ENCODE data around the gene YWHAE.
"Not testable (repeated sequence)": the region's sequence is repeated elsewhere in the genome, so short reads cannot be mapped to it uniquely, and the experiment has no call there.

The YWHAE gene

DNA sequence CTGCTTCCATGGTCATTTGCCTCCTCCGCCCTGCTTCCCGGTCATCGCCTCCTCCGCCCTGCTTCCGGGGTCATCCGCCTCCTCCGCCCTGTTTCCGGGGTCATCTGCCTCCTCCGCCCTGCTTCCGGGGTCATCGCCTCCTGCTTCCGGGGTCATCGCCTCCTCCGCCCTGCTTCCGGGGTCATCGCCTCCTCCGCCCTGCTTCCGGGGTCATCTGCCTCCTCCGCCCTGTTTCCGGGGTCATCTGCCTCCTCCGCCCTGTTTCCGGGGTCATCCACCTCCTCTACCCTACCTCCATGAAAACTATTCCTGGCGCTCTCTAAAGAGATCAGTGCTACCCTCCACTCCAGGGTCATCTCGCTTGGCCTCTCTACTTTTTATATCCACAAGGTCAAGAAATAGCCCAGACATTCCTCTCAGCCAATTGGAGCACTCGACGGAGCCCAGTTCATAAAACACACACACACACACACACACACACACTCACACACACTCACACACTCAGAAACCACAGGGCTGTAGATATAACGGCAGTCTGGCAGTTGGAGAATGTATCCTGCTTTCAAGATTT, 75.7 kb downstream of the YWHAE start:
- no peak for DNase-seq

DNA sequence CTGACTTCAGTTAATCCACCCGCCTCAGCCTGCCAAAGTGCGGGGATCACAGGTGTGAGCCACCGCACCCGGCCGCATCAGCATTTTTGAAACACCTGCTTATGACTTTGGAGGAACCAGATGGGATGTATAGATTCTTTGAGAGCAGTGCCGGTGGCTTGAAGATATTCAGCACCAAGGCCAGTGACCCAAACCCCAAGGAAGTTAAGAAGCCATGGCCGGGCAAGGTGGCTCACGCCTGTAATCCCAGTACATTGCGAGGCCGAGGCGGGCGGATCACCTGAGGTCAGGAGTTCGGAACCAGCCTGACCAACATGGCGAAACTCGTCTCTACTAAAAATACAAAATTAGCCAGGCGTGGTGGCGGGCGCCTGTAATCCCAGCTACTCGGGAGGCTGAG, 76.7 kb downstream of the YWHAE start:
- no peak for DNase-seq

DNA sequence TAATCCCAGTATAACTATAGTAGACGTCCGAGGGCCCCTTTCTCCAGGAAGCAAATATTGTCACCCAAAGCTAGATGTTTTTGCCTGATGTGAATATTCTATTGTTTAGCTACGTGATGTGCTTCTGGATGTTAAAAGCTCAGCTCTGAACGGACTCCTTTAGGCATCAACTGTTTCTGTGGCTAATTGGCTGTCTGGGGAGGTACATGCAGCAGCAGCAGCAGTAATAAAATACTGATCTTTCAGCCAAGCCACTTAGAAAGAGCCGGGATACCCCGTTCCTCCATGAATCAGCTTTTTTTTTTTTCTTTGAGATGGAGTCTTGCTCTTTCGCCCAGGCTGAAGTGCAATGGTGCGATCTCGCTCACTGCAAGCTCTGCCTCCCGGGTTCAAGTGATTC, 77.5 kb downstream of the YWHAE start:
- DNase-seq = no peak

DNA sequence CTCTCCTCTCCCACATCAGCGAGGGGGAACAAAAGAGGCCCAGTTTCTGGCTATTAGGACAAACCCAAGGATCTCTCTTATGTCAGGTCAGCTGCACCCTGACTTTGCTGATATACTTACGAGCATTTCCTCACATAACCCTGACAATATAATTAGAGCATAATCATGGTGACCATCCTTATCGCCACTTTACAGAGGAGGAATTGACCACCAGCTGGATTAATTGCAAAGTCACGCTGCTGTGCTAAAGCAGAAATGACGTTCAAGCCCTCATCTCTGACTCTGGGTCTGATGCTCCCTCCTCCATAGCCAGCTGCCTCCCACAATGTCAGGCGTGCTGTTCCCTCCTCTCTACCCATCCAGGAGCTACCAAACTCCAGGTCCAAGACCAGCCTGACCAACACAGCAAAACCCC, 78.0 kb downstream of the YWHAE start:
- DNase-seq = no peak

DNA sequence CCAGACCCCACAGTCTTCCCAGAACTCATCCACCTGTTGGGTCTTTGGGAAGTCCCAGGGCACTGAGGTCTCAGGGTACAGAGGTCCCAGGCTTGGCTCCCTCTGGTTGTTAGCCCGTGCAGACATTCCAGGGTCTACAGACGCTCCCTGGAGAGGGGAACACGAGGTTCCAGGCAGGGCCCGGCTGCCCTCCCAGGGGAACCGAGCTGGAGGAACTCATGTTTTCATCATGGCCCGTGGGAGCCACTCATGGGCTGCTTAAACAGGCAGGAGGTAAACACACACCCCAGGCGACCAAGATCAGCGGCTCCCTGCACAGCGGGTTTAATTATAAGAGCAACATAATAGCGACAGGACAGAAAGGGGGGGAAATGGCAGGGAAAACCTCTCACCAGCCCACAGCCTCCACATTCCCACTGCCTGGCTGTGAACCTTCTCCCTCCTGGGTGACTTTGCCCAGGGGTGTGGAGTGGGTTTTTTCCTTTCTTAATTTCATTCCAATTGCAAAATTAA, 84.1 kb downstream of the YWHAE start:
- no peak for DNase-seq

DNA sequence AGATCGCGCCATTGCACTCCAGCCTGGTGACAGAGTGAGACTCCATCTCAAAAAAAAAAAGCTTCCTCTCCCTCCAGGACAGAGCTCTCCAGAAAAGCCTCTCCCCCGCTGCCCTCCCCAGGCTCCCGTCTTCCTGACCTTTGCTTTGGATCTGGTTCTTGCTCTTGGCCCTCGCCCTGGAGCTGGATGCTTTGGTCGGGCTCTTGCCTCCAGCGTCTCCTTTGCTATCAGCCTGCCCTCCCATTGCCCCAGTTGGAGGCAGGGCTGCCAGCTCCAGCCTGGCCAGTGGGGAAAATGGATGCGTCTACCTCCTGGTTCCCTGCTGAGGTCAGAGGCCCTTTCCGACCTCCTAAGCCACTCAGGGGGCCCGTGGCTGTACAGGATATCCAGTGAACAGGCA, 84.6 kb downstream of the YWHAE start:
- DNase-seq = no peak

DNA sequence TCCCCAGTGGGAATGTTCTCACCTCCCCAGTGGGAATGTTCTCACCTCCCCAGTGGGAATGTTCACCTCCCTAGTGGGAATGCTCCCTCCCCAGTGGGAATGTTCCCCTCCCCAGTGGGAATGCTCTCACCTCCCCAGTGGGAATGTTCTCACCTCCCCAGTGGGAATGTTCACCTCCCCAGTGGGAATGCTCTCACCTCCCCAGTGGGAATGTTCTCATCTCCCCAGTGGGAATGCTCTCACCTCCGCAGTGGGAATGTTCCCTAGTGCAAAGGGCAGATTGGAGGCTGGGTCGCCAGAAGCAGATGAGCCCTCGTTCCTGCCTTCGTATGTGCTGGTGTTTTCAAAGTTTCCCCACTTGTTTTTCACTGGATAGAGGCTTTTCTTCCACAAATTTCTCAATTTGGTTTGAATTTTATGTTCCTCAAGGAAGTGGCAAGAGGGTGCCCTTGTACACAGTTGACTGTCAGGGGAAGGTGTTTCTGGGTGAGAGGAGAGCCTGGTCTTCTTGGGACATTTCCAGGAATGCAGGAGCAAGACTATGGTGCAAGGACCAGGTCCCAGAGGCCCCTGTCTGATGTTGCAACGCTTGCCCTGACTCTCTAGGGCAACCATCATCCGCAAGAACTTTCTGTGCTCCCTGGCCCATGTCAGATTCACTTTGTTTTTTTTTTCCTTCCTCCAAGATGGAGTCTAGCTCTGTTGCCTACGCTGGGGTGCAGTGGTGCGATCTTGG, 86.6 kb downstream of the YWHAE start:
- DNase-seq = no peak

DNA sequence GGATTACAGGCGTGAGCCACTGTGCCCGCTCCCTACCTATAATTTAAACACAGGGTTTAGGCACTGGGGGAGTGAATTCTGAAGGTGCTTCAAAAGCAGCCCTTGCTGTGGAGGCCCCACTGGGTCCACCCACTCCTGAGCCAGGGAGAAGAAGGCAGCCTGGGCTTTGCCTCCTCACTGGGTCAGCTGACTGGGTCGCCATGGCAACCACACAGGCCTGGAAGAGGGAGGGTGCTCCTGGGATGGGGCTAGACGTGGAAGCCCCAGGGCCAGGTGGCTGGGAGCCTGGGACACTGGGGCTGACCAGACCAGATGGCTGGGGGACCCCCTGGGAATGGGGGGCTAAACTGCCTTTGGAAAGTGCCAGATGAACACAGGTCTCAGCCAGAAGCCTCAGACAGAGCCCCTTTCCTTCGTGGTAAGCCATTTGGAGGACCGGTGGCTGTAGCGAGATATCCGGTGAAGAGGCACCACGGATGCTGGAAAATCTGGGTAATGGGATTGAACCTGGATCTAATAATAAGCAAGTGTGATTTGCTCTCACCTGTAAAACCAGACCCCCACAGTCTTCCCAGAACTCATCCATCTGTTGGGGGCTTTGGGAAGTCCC, 87.7 kb downstream of the YWHAE start:
- no peak for DNase-seq

DNA sequence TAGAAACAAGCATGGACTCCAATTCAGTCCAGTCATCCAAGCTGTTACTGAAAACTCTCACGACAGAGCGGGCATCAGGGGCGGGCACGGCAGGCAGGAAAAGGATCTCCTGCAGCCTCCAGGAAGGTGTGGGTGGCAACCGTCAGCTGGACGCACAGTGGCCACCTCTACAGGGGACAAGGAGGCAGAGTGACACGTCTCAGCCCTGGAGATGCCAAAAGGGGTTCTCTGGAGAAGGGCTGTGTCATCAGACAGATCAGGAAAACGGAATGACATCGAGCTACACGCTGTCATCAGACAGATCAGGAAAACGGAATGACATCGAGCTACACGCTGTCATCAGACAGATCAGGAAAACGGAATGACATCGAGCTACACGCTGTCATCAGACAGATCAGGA, 92.2 kb downstream of the YWHAE start:
- DNase-seq = not testable (repeated sequence)

DNA sequence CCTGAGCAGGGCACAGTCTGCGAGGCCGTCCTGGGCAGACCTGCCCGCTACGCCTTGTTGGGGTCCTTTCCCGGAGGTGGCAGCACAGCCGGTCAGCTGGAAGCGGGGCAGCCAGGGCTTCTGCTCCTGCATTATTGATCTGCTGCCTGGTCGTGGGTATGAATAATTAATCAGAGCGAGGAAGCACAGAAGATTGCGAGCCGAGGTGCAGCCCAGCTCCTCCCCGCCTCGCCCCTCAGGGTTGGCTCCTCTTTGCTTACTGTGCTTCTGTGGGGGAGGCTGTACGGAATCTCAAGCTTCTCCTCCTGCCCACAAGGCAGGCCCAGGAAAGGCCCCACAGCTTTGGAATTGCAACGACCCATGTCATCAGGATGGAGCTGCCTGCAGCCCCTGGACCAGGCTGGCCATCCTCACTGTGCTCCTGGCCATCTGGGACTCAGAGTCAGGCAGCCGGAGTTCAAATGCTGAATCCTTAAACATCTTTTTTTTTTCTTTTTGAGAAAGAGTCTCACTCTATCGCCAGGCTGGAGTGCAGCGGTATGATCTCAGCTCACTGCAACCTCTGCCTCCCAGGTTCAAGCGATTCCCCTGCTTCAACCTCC, 95.0 kb downstream of the YWHAE start:
- no peak for DNase-seq

DNA sequence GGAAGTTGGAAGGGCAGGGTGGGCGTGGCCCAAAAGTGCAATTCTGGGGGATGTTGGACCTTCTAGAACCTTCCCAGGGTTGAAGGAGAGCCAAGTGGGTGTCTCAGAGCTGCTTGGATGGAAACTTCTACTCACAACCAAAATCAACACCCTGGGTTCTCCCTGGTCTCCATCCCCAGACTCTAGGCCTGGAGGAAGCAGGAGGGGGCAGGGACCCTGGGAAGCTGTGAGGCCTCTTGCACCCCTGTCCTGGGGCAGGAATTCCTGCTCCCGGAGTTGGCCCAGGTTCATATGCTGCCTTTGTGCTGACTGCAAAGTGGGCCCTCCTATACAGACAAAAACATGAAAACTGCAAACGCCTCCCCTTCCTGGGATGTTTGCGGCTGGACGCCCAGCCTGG, 95.5 kb downstream of the YWHAE start:
- DNase-seq = no peak

DNA sequence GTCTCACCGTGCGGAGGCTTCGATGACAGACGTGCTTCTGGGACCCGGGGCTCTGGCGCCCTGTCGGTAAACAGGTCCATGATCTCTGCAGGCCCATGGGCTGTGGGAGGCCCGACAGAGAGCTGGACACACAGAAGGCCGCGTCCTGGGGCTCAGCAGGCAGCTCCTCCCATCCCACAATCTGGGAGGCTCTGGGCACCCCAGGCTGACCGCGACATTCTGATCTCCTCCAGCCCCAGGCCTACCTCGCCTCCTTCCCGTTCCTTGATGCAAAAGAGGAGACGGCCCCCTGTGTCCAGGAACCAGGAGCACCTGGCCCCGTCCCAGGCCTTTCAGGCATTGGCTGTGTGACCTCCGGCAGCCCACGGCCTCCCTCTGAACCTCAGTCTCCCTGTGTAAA, 97.3 kb downstream of the YWHAE start:
- no peak for DNase-seq

DNA sequence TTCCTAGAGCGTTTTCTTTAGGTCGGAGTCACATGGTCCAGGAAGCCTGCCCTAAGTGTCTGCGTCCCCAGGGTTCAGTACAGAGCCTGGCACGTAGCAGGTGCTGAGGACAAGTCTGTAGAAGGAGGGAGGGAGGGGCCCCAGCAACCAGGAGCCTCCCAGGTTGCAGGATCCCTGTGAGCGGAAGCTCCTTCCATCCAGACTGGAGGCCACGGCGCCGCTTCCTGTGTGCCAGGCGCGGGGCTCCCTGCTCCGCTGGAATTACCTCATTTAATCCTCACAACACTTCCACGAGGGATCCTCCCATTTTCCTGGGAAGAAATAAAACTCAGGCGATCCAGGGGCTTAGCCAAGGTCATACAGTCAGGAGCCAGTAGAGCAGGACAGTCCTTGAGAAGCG, 98.5 kb downstream of the YWHAE start:
- DNase-seq = no peak

DNA sequence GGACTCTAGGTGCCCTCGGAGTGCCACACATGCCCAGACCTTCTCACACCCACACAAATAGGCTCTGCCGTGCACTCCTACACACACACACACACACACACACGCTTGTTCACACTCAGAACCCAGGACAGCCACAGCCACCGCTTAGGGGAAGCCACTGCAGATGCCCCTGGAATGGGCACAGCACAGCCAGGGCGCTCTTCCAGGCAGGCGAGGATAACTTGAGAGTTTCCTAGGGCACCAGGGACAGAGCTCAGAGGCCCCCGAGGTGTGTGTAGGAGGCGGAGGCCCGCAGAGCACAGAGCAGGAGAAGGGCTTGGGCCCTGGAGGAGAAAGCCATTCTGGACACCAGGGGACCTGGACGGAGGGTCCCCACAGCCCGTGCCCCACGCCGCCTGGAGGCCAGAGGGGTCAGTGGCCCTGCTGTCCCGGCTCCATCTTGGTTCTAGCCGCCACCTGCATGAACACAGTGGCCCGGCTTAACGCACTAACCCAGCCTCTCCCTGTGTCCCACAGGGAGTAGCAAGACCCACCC, 99.6 kb downstream of the YWHAE start:
- no peak for DNase-seq

DNA sequence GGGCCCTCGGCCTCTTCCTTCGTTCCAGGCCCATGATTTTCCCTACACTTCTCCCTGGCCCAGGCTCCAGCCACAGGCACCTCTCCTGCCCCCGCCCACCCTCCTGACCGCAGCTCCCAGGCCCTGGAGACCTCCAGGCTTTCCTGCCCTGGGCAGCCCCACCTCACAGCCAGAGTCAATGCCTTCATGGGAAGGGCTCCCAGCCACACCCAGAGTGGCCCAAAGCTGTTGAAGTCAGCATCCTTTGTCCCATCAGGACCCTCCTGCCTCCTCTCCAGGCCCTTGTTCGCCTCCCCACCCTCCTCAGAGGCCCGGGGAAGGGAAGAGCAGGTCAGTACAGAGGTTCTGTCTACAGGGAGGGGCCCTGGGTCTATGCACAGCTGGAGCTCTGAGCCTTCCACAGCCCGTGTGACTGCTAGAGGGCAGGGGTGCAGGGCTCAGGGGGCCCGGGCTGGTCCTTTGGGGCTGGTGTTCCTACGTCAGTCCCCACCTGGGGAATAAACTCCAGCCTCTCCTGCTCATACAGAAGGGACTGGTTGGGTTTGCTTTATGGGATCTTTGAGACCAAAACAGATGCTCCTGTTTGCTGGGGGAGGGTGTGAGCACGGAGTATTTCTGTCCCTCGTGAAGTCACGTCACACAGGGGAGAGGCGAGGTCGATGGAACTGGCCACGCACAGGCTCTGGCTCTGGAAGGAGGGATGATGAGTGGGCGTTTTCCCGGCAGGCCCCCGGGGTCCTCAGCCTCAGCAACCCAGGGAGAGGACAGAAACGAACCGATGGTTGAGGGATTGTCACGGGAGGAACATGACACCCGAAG, 100.3 kb downstream of the YWHAE start:
- DNase-seq = no peak

DNA sequence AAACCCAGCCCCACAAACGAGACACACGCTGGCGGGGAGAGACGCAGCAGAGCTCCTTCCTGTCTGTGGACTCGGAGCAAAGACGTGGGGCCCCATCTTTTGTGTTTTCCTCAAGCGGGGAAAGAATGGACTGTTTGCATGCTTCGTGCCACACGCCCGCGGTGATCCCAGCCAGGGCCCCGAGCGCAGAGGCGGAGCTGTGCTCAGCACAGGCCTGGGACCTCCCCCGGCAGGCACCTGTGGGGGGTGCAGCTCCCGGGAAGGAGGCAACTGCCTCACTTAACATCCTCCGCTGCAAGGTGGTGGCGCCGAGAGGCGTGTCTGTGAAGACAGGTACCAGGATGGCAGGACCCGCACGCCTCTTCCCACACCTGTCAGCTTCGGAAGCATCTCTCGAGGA, 101.4 kb downstream of the YWHAE start:
- no peak for DNase-seq
